HCT116 (cell line): ENCODE data around the gene EEFSEC. TPM values are rescaled to one million over a fixed set of nuclear protein-coding genes. Genes with fewer than 3 reads are reported as not detected.

ENCODE experiments used
- ATAC-seq: fragments of 200-7000 bp; cut with Tn5 transposase; 2 replicates; pipeline ENCODE4 v1.9.1; 2020; ENCODE audit warnings: mild to moderate bottlenecking, moderate library complexity
- BruUV-seq: library from RNA; stranded (reverse); fragments of 400-500 nt; replicated peaks from 2 replicates; lab custom pipeline; 2021; lab: Mats Ljungman, UMichigan
- CTCF ChIA-PET: fragments of 300-600 bp; sonication (Branson Sonifier 250); formaldehyde crosslinking; loops from one replicate; lab custom pipeline; 2021; ENCODE audit warnings: antibody characterized with exemption; lab: Charles Lee
- POLR2A ChIA-PET: fragments of 300-600, 350-600 bp; sonication (Branson Sonifier 250); formaldehyde crosslinking; loops from one replicate; lab custom pipeline; 2021; ENCODE audit warnings: antibody characterized with exemption; lab: Charles Lee
- RAD21 ChIA-PET, 2 experiments: fragments of 300-600 bp; sonication (Branson Sonifier 250); formaldehyde crosslinking; loops; one replicate each; lab custom pipeline; 2023; ENCODE audit warnings: low total read pairs in 2 of 2; ENCODE audit not compliant: uncharacterized antibody in 2 of 2, unreplicated experiment in 2 of 2, low non-redundant PET in 1 of 2; lab: Charles Lee
- DNase-seq: peaks from one replicate; pipeline ENCODE4 v3.0.0-alpha.2; 2010; ENCODE audit warnings: low read depth, low spot score
- H2AFZ ChIP-seq: fragments of 200-600 bp; shearing (Covaris generic), sonication (generic); 2 replicates; pipeline ENCODE4 v1.6.1; 2017; ENCODE audit warnings: low read depth, mixed run types, mixed read lengths, antibody characterized with exemption, low read length; ENCODE audit not compliant: poor library complexity, severe bottlenecking
- H3K27ac ChIP-seq: 2 replicates; pipeline ENCODE4 v1.5.1; 2012; ENCODE audit warnings: low read depth, low read length
- H3K27me3 ChIP-seq: fragments of 200-600 bp; sonication (generic); 2 replicates; pipeline ENCODE4 v1.6.1; 2016; ENCODE audit warnings: mixed run types, low read length, mixed read lengths; ENCODE audit not compliant: insufficient read depth
- H3K36me3 ChIP-seq, 2 experiments: fragments of 200-500 bp in 1 of 2; fragments of 200-600 bp in 1 of 2; sonication (Bioruptor generic) in 1 of 2; sonication (generic) in 1 of 2; 2 replicates each; pipeline versions ENCODE4 v1.5.1 to v1.6.1; 2014 to 2016; ENCODE audit warnings: low read length in 2 of 2, inconsistent platforms in 1 of 2, mixed read lengths in 1 of 2, mixed run types in 1 of 2; ENCODE audit not compliant: insufficient read depth in 2 of 2, control insufficient read depth in 1 of 2
- H3K4me1 ChIP-seq, 2 experiments: fragments of 200-600 bp in 1 of 2; sonication (generic) in 1 of 2; 2 replicates each; pipeline versions ENCODE4 v1.5.1 to v1.6.1; 2012 to 2017; ENCODE audit warnings: low read length in 2 of 2, inconsistent platforms in 1 of 2, mild to moderate bottlenecking in 1 of 2, mixed read lengths in 1 of 2, mixed run types in 1 of 2, moderate library complexity in 1 of 2; ENCODE audit not compliant: insufficient read depth in 2 of 2, control insufficient read depth in 1 of 2
- H3K4me2 ChIP-seq: fragments of 200-600 bp; sonication (generic); 2 replicates; pipeline ENCODE4 v1.6.1; 2017; ENCODE audit warnings: mixed run types, low read length, mixed read lengths
- H3K4me3 ChIP-seq, 2 experiments: fragments of 200-600 bp in 1 of 2; sonication (generic) in 1 of 2; replicated peaks in 1 of 2; 2 replicates each; pipeline ENCODE4 v1.5.1; 2011 to 2016; ENCODE audit warnings: low read length in 2 of 2, control low read depth in 1 of 2, low read depth in 1 of 2, mild to moderate bottlenecking in 1 of 2, mixed read lengths in 1 of 2, mixed run types in 1 of 2
- H3K79me2 ChIP-seq: fragments of 200-600 bp; sonication (generic); 2 replicates; pipeline ENCODE4 v1.6.1; 2017; ENCODE audit warnings: mild to moderate bottlenecking, mixed run types, low read length, moderate library complexity, mixed read lengths; ENCODE audit not compliant: insufficient read depth
- H3K9ac ChIP-seq: fragments of 200-600 bp; sonication (generic); 2 replicates; pipeline ENCODE4 v1.6.1; 2016; ENCODE audit warnings: low read length, mixed read lengths
- H3K9me2 ChIP-seq: fragments of 200-600 bp; sonication (generic), shearing (Covaris generic); 2 replicates; pipeline ENCODE4 v1.6.1; 2017; ENCODE audit warnings: mixed run types, mild to moderate bottlenecking, moderate library complexity; ENCODE audit not compliant: insufficient read depth
- H3K9me3 ChIP-seq, 2 experiments: fragments of 200-500 bp in 1 of 2; fragments of 200-600 bp in 1 of 2; sonication (Bioruptor generic) in 1 of 2; sonication (generic) in 1 of 2; 2 replicates each; pipeline ENCODE4 v1.6.1; 2014 to 2017; ENCODE audit warnings: low read length in 2 of 2, mixed read lengths in 2 of 2, inconsistent platforms in 1 of 2, low read depth in 1 of 2, mild to moderate bottlenecking in 1 of 2, mixed run types in 1 of 2, moderate library complexity in 1 of 2; ENCODE audit not compliant: control insufficient read depth in 1 of 2, insufficient read depth in 1 of 2
- H4K20me1 ChIP-seq: fragments of 200-600 bp; sonication (generic), shearing (Covaris generic); 2 replicates; pipeline ENCODE4 v1.6.1; 2017; ENCODE audit warnings: mixed run types, mild to moderate bottlenecking, moderate library complexity; ENCODE audit not compliant: insufficient read depth
- CBX3 ChIP-seq: IDR thresholded peaks from 2 replicates; pipeline ENCODE4 v1.6.1; 2012; ENCODE audit warnings: low read depth
- CEBPB ChIP-seq: IDR thresholded peaks from 2 replicates; pipeline ENCODE4 v1.6.1; 2012; ENCODE audit warnings: low read depth
- CTCF ChIP-seq, 3 experiments: fragments of 200-600 bp in 1 of 3; sonication (generic) in 1 of 3; IDR thresholded peaks in 2 of 3; conservative IDR thresholded peaks in 1 of 3; 2 replicates each; pipeline ENCODE4 v1.5.1; 2012 to 2017; ENCODE audit warnings: low read depth in 2 of 3, low read length in 2 of 3, antibody characterized with exemption in 1 of 3, borderline replicate concordance in 1 of 3, control low read depth in 1 of 3, mild to moderate bottlenecking in 1 of 3, mixed read lengths in 1 of 3, mixed run types in 1 of 3, moderate library complexity in 1 of 3; ENCODE audit not compliant: insufficient read depth in 1 of 3
- EGR1 ChIP-seq: IDR thresholded peaks from 2 replicates; pipeline ENCODE4 v1.6.1; 2012; ENCODE audit warnings: low read depth
- ELF1 ChIP-seq: IDR thresholded peaks from 2 replicates; pipeline ENCODE4 v1.6.1; 2012; ENCODE audit warnings: low read depth, borderline replicate concordance
- EZH2phosphoT487 ChIP-seq: fragments of 200-600 bp; IDR thresholded peaks from 2 replicates; pipeline ENCODE4 v1.6.1; 2018; ENCODE audit warnings: antibody characterized with exemption, borderline replicate concordance
- FOSL1 ChIP-seq: IDR thresholded peaks from 2 replicates; pipeline ENCODE4 v1.6.1; 2012; ENCODE audit warnings: low read depth
- POLR2A ChIP-seq: IDR thresholded peaks from 2 replicates; pipeline ENCODE4 v1.7.0; 2011; ENCODE audit warnings: borderline replicate concordance; ENCODE audit not compliant: insufficient read depth, insufficient read length; ENCODE audit errors: extremely low read depth
- POLR2AphosphoS5 ChIP-seq: IDR thresholded peaks from 2 replicates; pipeline ENCODE4 v1.6.1; 2011; ENCODE audit warnings: mild to moderate bottlenecking, low read depth, low read length, moderate library complexity
- RAD21 ChIP-seq: IDR thresholded peaks from 2 replicates; pipeline ENCODE4 v1.6.1; 2012; ENCODE audit warnings: low read depth, mild to moderate bottlenecking
- SIN3A ChIP-seq: IDR thresholded peaks from 2 replicates; pipeline ENCODE4 v1.6.1; 2012; ENCODE audit warnings: low read depth
- SP1 ChIP-seq: IDR thresholded peaks from 2 replicates; pipeline ENCODE4 v1.6.1; 2012; ENCODE audit warnings: low read depth
- SRF ChIP-seq: IDR thresholded peaks from 2 replicates; pipeline ENCODE4 v1.6.1; 2012; ENCODE audit warnings: low read depth
- TCF7L2 ChIP-seq: IDR thresholded peaks from 2 replicates; pipeline ENCODE4 v1.7.0; 2011; ENCODE audit warnings: borderline replicate concordance, inconsistent platforms; ENCODE audit not compliant: insufficient read depth, insufficient read length; ENCODE audit errors: extremely low read depth
- YY1 ChIP-seq: IDR thresholded peaks from 2 replicates; pipeline ENCODE4 v1.6.1; 2011; ENCODE audit warnings: low read length, low read depth, moderate library complexity, mild to moderate bottlenecking; ENCODE audit not compliant: insufficient replicate concordance; ENCODE audit errors: extremely low read depth
- ZFX ChIP-seq: fragments of 450-650 bp; IDR thresholded peaks from 2 replicates; pipeline ENCODE4 v1.6.1; 2017
- ZNF274 ChIP-seq: fragments of 200-500 bp; sonication (Bioruptor generic); IDR thresholded peaks from 2 replicates; pipeline ENCODE4 v1.6.1; 2014; ENCODE audit warnings: mild to moderate bottlenecking, low read depth, low read length, inconsistent platforms
- intact Hi-C: fragments of 100-400 bp; cut with micrococcal nuclease; formaldehyde crosslinking; loops from 2 replicates; pipeline ENCODE4 v1.10.0; 2022
- total RNA-seq: library from RNA; stranded (reverse); gene quantifications from one replicate; pipeline ENCODE4 v1.2.1, GENCODE V29; 2021; ENCODE audit not compliant: unreplicated experiment
- TF ChIP-seq, protein P1 (sequence below): IDR thresholded peaks from 2 replicates; pipeline ENCODE4 v1.6.1; 2012; ENCODE audit warnings: low read depth
- TF ChIP-seq, protein P2 (sequence below): IDR thresholded peaks from 2 replicates; pipeline ENCODE4 v1.6.1; 2012

EEFSEC gene
- total RNA-seq, 1 experiment from 2014 or later: 16.1 TPM

DNA sequence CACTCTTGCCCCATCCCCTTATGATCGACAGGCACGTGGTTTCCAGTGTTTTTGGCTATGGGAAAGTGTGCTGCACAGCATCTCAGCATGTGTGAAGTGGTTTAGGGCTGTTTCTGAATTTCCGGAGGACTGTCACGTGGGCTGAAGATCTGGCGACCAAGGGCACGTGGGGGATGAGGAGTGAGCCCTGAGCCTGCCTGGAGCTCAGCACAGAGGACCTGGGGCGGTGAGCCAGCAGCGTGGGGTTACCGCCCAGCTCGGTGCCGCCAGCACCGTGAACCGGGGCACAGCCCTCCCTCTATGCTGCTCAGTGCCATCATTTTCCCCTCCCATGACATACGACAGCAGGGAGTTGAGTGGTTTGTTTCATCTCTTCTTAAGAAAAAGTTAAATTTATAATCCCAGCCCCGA is 163.2 kb downstream of the EEFSEC start:
- intact Hi-C loops: no loop called here
- Histone ChIP-seq H3K27me3 (no peaks in the 10 kb centered on the region), H3K4me2 (no peak overlapping the region), H3K27ac (no peak overlapping the region), H3K9me2 (no peaks in the 10 kb centered on the region), H4K20me1 (no peaks in the 10 kb centered on the region), H3K4me3 (no peak overlapping the region), H3K9me3 (no peaks in the 10 kb centered on the region), H3K9ac (no peak overlapping the region), H3K36me3 (no peaks in the 10 kb centered on the region), H2AFZ (no peak overlapping the region), H3K79me2 (no peaks in the 10 kb centered on the region), H3K4me1 (no peaks in the 10 kb centered on the region)
- DNase-seq (no peak), ATAC-seq (no peak)
- TF ChIP-seq CBX3: no peak
- no peak for TF ChIP-seq ZFX
- TF ChIP-seq POLR2AphosphoS5: no peak
- TF ChIP-seq, protein P1, sequence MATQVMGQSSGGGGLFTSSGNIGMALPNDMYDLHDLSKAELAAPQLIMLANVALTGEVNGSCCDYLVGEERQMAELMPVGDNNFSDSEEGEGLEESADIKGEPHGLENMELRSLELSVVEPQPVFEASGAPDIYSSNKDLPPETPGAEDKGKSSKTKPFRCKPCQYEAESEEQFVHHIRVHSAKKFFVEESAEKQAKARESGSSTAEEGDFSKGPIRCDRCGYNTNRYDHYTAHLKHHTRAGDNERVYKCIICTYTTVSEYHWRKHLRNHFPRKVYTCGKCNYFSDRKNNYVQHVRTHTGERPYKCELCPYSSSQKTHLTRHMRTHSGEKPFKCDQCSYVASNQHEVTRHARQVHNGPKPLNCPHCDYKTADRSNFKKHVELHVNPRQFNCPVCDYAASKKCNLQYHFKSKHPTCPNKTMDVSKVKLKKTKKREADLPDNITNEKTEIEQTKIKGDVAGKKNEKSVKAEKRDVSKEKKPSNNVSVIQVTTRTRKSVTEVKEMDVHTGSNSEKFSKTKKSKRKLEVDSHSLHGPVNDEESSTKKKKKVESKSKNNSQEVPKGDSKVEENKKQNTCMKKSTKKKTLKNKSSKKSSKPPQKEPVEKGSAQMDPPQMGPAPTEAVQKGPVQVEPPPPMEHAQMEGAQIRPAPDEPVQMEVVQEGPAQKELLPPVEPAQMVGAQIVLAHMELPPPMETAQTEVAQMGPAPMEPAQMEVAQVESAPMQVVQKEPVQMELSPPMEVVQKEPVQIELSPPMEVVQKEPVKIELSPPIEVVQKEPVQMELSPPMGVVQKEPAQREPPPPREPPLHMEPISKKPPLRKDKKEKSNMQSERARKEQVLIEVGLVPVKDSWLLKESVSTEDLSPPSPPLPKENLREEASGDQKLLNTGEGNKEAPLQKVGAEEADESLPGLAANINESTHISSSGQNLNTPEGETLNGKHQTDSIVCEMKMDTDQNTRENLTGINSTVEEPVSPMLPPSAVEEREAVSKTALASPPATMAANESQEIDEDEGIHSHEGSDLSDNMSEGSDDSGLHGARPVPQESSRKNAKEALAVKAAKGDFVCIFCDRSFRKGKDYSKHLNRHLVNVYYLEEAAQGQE: no peak
- TF ChIP-seq ELF1: no peak
- TF ChIP-seq EZH2phosphoT487: no peak
- no peak for TF ChIP-seq RAD21
- no peak for TF ChIP-seq EGR1
- TF ChIP-seq SIN3A: no peak
- no peak for TF ChIP-seq TCF7L2
- TF ChIP-seq FOSL1: no peak
- no peak for TF ChIP-seq CTCF (IDR thresholded peaks at IDR 0.05 in 2 of 3, conservative IDR thresholded peaks at IDR 0.05 in 1 of 3; ENCODE audit: borderline replicate concordance in 1 of 3, insufficient read depth in 1 of 3, low read depth in 2 of 3, low read length in 2 of 3)
- no peak for TF ChIP-seq SP1
- TF ChIP-seq POLR2A: no peak
- no peak for TF ChIP-seq ZNF274
- TF ChIP-seq, protein P2, sequence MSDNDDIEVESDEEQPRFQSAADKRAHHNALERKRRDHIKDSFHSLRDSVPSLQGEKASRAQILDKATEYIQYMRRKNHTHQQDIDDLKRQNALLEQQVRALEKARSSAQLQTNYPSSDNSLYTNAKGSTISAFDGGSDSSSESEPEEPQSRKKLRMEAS: no peak
- TF ChIP-seq YY1: no peak
- TF ChIP-seq SRF: no peak
- TF ChIP-seq CEBPB: no peak
- RAD21 ChIA-PET: no interaction called here
- CTCF ChIA-PET: no interaction called here
- no TSS peak for BruUV-seq
- POLR2A ChIA-PET: no interaction called here
